ENCODE data around the gene ZNF385B. TPM values are rescaled to one million over a fixed set of nuclear protein-coding genes. Genes with fewer than 3 reads are reported as not detected.

Gene ZNF385B
- total and polyA plus RNA-seq, 3 donors from 2014 or later = 28.1 to 40.3 (median 37.4) TPM

DNA sequence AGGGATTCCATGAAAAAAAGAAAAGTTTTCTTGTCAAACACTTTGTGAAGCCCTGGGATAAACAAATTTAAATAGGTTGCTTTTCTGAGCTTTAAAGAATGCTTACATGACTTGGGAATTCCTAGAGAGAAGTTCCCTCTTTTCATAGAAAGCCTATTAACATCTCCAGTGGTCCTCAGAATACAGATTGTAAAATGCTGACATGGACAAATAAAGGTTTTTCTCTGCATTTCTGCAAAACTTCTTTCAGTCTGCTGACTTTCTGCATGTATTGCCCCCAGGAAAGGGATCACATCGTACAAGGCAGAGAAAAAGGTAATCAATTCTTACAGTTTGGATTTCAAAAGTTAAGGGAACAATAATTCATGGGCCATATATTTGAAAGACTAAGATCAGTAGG, 20.6 kb downstream of the ZNF385B start:
- H3K27ac ChIP-seq = no peak overlapping the region
- 88 to 92% methylated on average over 1 of the region's 1 CpG for WGBS, 2 donors
- H3K4me3 ChIP-seq = no peak overlapping the region
- no peaks in the 10 kb centered on the region for H3K9me3 ChIP-seq
- no peaks in the 10 kb centered on the region for H3K27me3 ChIP-seq
- intact Hi-C loops (cut with DNase I; ENCODE audit: low total_unique reads) = no loop called here
- DNase-seq = no peak
- TF ChIP-seq, protein P1, sequence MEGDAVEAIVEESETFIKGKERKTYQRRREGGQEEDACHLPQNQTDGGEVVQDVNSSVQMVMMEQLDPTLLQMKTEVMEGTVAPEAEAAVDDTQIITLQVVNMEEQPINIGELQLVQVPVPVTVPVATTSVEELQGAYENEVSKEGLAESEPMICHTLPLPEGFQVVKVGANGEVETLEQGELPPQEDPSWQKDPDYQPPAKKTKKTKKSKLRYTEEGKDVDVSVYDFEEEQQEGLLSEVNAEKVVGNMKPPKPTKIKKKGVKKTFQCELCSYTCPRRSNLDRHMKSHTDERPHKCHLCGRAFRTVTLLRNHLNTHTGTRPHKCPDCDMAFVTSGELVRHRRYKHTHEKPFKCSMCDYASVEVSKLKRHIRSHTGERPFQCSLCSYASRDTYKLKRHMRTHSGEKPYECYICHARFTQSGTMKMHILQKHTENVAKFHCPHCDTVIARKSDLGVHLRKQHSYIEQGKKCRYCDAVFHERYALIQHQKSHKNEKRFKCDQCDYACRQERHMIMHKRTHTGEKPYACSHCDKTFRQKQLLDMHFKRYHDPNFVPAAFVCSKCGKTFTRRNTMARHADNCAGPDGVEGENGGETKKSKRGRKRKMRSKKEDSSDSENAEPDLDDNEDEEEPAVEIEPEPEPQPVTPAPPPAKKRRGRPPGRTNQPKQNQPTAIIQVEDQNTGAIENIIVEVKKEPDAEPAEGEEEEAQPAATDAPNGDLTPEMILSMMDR (IDR thresholded peaks at IDR 0.05) = no peak
- no peak for TF ChIP-seq POLR2A (IDR thresholded peaks at IDR 0.05)
- no peaks in the 10 kb centered on the region for H3K36me3 ChIP-seq (ENCODE audit: low read depth, missing control alignments)
- no peaks in the 10 kb centered on the region for H3K4me1 ChIP-seq

DNA sequence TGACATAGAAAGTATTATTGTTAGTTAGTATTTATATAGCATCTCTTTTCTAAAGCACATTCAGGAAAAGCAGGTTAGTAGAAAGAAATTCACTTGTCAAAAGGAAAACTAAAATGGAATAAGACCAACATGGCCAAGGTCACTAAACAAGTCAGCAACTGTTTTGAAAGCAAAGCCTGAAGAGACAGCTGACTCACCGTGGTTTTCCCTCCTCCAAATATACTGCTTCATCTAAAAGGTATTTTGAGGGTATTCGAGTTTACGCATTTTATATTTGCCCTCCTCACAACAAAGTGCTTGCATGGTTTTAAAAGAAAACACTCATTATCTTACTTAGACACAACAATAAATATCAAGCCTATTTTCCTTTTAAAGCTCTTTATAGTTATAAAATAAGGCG, 24.0 kb downstream of the ZNF385B start:
- 60 to 72% methylated on average over 4 of the region's 4 CpGs for WGBS, 2 donors
- Histone ChIP-seq H3K9me3 (no peaks in the 10 kb centered on the region), H3K4me1 (no peaks in the 10 kb centered on the region), H3K36me3 (ENCODE audit: low read depth, missing control alignments) (no peaks in the 10 kb centered on the region), H3K27ac (peak overlapping the region; percentile 12 to 20), H3K27me3 (no peaks in the 10 kb centered on the region), H3K4me3 (no peak overlapping the region)
- TF ChIP-seq, protein P1 (IDR thresholded peaks at IDR 0.05) = no peak
- TF ChIP-seq POLR2A (IDR thresholded peaks at IDR 0.05) = no peak
- DNase-seq = no peak
- intact Hi-C loops (cut with DNase I; ENCODE audit: low total_unique reads) = no loop called here

- H3K9me3 ChIP-seq = no peaks in the 10 kb centered on the region
- H3K27ac ChIP-seq = no peak overlapping the region
- no peaks in the 10 kb centered on the region for H3K36me3 ChIP-seq (ENCODE audit: low read depth, missing control alignments)
- 78 to 85% methylated on average over 3 of the region's 3 CpGs for WGBS, 2 donors
- intact Hi-C loops (cut with DNase I; ENCODE audit: low total_unique reads) = no loop called here
- H3K4me3 ChIP-seq = no peak overlapping the region
- no peak for DNase-seq
- TF ChIP-seq, protein P1 (IDR thresholded peaks at IDR 0.05) = no peak
- no peak for TF ChIP-seq POLR2A (IDR thresholded peaks at IDR 0.05)
- H3K4me1 ChIP-seq = no peaks in the 10 kb centered on the region
- H3K27me3 ChIP-seq = no peaks in the 10 kb centered on the region
Observed at GRCh38 chr2:179830043-179830787, 31.2 kb downstream of the ZNF385B start.

- intact Hi-C loops (cut with DNase I; ENCODE audit: low total_unique reads) = no loop called here
- 95 to 96% methylated on average over 2 of the region's 2 CpGs for WGBS, 2 donors
- H3K9me3 ChIP-seq = no peaks in the 10 kb centered on the region
- no peaks in the 10 kb centered on the region for H3K4me1 ChIP-seq
- H3K36me3 ChIP-seq (ENCODE audit: low read depth, missing control alignments) = no peaks in the 10 kb centered on the region
- no peak for DNase-seq
- H3K27ac ChIP-seq = no peak overlapping the region
- TF ChIP-seq POLR2A (IDR thresholded peaks at IDR 0.05) = no peak
- H3K27me3 ChIP-seq = no peaks in the 10 kb centered on the region
- no peak overlapping the region for H3K4me3 ChIP-seq
Observed at GRCh38 chr2:179826297-179826696, 35.1 kb downstream of the ZNF385B start.

GRCh38 chr2:179825494-179825893, 35.9 kb downstream of the ZNF385B start:
- DNase-seq = no peak
- H3K4me3 ChIP-seq = no peak overlapping the region
- no peak for TF ChIP-seq POLR2A (IDR thresholded peaks at IDR 0.05)
- TF ChIP-seq, protein P1 (IDR thresholded peaks at IDR 0.05) = no peak
- no peaks in the 10 kb centered on the region for H3K27me3 ChIP-seq
- H3K9me3 ChIP-seq = no peaks in the 10 kb centered on the region
- no peak overlapping the region for H3K27ac ChIP-seq
- no peaks in the 10 kb centered on the region for H3K36me3 ChIP-seq (ENCODE audit: low read depth, missing control alignments)
- 84 to 87% methylated on average over 3 of the region's 3 CpGs for WGBS, 2 donors
- intact Hi-C loops (cut with DNase I; ENCODE audit: low total_unique reads) = no loop called here
- H3K4me1 ChIP-seq = no peaks in the 10 kb centered on the region
